Inferior parietal cortex (tissue), 1 donor: ENCODE results near the gene NME7.
A peak's percentile ranks its signal among the peaks of the same experiment; 100 is the strongest.
"Not testable (repeated sequence)": the region's sequence is repeated elsewhere in the genome, so short reads cannot be mapped to it uniquely, and the experiment has no call there.

Source experiments
- DNase-seq: peaks from one replicate; pipeline ENCODE4 v3.0.0-alpha.2; 2016; ENCODE audit errors: extremely low spot score

Gene NME7

DNA sequence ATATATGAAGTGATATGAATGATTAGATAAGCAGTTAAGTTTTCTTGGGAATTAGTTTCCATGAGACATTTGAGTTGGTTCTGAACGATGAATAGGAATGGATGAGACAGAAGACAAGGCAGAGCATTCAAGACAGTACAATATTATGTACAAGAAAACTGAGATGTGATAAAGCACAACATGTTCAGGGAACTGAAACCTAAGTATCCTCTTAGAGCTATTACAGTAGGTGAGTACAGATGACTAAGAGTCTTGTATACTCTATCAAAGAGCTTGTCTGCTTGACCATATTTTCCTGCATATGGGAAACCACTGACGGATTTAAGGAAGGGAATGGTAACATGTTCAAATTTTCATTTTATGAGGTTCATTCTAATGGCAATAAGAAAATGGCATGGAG is 61.6 kb downstream of the NME7 start:
- DNase-seq, result no peak

DNA sequence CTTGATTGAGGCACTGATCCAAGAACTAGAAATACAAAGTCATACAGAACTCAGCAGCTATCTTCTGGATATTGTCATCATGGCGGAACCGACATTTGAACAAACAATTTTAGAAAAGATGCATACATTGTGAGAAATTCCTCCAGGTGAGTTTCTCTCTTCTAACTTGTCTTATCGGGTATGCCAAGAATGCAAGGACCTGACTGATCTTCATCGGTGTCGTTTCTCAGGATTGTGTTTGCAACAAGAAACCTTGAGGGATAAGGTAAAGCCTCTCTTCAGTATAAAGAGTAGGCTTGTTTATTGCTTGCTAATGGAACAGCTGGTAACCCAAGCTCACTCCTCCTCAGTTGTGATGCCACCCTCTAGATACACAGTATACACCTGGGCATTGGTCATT is 62.2 kb downstream of the NME7 start:
- DNase-seq, result no peak

- DNase-seq, result no peak
Measured at GRCh38 chr1:169300854-169301253, 66.7 kb downstream of the NME7 start.

- no peak for DNase-seq
Measured at GRCh38 chr1:169298441-169298840, 69.2 kb downstream of the NME7 start.

DNA sequence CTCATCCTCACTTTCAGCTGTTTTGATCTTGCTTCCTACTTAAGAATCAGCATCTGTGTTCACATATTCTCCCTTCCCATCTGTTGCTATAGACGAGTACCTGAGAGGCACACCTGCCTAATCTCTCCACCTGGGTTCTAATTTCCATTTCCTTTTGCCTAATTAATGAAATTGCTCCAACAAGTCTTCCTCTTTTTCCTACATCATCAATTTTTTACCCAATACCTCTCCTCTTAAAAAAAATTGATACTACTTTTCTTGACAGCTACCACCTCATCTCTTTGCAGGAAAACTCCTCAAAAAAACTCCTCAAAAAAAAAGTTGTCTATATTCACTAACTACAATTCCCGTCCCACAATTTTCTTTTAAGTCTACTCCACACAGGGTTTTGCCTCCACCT is 71.8 kb downstream of the NME7 start:
- DNase-seq, result no peak

DNA sequence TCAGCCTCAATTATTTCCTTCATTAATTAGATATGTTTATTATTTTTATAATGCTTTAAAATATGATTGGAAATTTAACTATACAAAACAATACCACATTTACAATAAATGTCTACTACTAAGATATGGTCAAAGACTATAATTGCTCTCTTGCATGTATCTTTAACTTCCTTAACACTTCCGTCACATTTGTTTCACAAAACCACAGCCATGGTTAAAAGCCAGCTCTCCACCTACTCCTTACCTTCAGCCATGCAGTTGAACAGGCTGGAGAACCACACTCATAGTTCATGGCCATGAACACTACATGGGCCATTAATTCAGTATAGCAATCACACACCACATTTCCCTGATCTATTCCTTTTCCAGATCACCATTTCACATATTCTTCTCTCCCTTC is 72.2 kb downstream of the NME7 start:
- no peak for DNase-seq

DNA sequence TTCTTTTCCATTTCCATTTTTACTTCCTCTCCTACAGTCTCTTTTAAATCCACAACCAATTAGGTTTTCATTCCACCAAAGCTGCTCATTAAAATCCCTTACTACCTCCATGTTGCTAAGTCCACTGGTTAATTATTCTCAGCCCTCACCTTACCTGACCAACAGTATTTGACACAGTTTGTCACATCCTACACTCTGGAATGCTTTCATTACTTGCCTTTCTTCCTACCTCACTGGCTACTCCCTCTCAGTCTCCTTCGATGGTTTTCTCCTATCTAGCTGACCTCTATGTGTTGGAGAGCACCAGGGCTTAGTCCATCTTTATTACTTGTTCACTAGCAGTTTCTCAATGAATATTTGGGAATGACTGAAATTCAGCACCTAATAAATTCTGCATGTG is 78.6 kb downstream of the NME7 start:
- no peak for DNase-seq

DNA sequence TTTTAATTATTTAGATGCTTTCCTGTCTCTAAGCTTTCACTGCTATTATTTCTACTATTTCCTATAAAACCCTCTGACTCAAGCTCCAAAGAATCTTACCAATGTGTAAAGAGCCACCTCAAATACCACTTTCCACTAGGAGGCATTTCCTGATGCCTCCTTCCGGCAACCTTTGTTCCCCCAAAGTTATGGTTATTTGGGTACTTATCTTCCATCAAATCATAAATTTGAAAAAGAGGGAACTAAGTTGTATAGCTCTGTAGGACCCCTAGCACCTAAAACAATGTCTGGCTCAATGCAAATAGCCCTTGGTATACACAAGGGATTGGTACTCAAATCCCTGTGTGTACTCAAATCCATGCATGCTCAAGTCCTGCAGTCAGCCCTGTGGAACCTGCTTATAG is 79.6 kb downstream of the NME7 start:
- DNase-seq, result no peak

DNA sequence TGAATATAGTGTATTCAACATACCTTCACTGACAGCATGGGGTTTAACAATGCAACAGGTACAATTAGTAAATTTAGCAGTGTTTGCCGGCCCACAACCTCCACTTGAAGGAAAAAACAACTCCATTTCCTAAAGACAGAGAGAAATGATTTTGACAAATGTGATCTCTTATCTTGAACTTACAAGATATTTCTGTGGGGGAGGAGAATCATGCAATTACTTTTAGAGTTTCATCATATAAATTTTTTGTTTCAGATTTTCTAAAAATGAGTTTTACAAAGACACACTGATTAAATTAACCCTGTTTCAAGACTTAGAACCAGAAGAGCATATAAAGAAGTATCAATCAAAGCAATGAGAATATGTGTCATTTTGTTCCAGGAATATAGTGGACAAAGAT is 80.3 kb downstream of the NME7 start:
- no peak for DNase-seq

DNA sequence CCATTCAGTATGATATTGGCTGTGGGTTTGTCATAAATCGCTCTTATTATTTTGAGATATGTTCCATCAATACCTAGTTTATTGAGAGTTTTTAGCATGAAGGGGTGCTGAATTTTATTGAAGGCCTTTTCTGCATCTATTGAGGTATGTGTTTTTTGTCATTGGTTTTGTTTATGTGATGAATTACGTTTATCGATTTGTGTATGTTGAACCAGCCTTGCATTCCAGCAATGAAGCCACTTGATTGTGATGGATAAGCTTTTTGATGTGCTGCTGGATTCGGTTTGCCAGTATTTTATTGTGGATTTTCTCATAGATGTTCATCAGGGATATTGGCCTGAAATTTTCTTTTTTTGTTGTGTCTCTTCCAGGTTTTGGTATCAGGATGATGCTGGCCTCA is 86.0 kb downstream of the NME7 start:
- not testable (repeated sequence) for DNase-seq

DNA sequence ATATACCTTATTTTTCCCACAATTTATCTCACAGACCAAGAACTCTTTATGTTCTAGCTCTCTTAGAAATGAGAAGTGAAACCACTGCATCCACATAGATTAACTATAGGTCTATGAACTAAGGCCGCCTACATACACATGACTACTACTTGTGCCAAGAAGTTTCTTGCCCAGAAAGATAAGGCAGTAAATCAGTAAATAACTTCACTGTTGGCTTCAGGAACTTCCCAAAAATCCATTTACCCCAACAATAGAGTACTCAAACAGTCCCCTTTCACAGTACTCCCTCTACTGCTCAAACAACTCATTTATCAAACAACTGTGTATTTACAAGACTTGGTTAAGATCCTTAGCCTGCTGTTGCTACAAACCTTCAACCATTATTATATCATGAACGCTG is 96.5 kb downstream of the NME7 start:
- DNase-seq, result peak; percentile 26

- no peak for DNase-seq
Measured at GRCh38 chr1:169266133-169266532, 101.5 kb downstream of the NME7 start.

GRCh38 chr1:169263059-169263458 is 104.5 kb downstream of the NME7 start:
- no peak for DNase-seq

DNA sequence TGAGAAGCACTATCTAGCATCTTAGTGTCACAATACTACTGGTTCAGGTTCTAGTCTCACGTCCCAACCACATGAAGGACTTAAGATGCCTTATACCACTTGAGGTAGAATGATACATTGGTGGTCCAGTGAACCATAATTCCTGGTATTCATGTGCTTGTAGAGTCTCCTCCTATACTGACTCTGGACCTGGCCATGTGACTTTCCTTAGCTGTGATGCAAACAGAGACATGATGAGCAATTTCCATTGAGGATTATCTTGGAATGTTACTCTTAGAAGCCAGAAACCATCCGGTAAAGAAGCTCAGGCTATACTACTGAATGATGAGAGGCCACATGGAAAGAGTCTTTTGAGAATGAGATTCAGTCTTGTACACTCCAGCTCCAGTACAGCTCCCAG is 105.7 kb downstream of the NME7 start:
- DNase-seq, result no peak

GRCh38 chr1:169260478-169261151 is 107.0 kb downstream of the NME7 start:
- no peak for DNase-seq

DNA sequence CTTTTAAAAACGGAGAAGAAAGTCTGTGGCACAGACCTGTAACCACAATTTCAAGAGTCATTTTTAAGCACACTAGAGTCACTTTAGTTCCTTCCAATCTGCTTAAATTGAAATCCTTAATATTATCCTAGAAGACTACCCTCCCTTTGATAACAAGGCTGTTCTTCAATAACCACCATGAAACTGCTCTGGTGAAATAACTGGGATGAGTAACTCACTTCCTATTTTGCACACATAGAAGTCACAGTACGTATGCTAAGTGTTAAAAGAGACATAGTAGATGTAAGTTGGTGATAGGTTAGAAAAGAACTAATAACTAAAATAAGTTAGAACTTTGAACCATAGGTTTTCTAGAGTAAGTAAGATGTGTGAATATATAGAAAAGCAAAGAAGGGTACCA is 107.8 kb downstream of the NME7 start:
- DNase-seq, result no peak

- DNase-seq, result no peak
Measured at GRCh38 chr1:169250795-169251194, 116.8 kb downstream of the NME7 start.

- DNase-seq, result no peak
Measured at GRCh38 chr1:169250022-169250421, 117.6 kb downstream of the NME7 start.

DNA sequence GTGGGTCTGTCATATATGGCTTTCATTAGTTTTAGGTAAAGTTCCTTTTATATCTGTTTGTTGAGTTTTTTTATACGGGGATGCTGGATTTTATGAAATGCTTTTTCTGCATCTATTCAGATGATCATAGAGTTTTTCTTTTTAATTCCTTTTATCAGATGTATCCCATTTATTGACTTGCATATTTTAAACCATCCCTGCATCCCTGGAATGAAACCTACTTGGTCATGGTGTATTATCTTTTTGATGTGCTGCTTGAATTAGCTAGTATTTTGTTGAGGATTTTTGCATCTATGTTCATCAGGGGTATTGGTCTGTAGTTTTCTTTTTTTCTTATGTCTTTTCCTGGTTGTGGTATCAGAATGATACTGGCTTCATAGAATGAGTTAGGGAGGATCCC is 118.0 kb downstream of the NME7 start:
- no peak for DNase-seq

GRCh38 chr1:169245706-169246105 is 121.9 kb downstream of the NME7 start:
- DNase-seq, result no peak

DNA sequence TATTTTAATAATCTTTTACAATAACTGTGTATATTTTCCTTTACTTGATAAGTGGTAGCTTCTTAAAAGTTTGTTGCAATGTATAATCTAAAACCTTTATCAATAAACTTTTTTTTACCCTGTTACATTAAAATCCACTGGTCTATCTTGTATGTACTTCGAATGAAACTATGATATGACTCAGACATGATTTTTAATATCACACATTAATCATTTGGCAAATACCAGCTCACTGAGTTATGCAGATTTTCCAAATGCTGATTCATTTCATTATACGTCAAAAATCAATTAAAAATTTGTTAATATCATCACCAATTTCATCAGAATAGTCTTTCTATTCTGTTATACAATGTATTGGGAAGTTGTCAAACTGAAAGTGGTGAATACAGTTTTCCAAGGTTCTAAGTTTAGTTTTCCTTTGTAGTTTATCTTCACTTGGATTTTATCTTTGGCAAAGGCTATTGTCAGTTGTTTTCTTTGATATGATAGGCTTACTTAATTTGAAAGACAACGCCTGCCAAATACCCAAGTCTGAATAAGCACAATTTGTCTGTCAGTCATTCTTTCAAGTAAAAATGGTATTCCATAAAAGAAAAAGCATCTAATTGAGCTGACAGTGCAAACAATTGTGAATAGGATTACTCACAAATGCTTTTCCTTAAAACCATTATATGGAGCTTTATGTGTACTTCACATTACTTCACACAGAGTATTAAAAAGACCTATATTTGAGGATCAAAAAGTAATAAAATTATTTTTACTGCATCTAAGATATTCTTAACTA is 127.0 kb downstream of the NME7 start:
- DNase-seq, result no peak

GRCh38 chr1:169236880-169237279 is 130.7 kb downstream of the NME7 start:
- no peak for DNase-seq

- no peak for DNase-seq
Measured at GRCh38 chr1:169236143-169236542, 131.5 kb downstream of the NME7 start.

GRCh38 chr1:169235568-169235967 is 132.0 kb downstream of the NME7 start:
- no peak for DNase-seq
